Measurements from ENCODE around the gene TYRP1. TPM values are rescaled to one million over a fixed set of nuclear protein-coding genes. Genes with fewer than 3 reads are reported as not detected.

The TYRP1 gene
- total and polyA plus RNA-seq, 12 donors = 0.11 to 0.12 TPM; not detected in 10

GRCh38 chr9:12737871-12738270 lies 44.7 kb downstream of the TYRP1 start:
- H3K36me3 ChIP-seq (replicated peaks in 1 of 2) = no peaks in the 10 kb centered on the region
- no peaks in the 10 kb centered on the region for H3K27me3 ChIP-seq
- no peak overlapping the region for H3K4me3 ChIP-seq
- DNase-seq = no peak
- TF ChIP-seq POLR2A (IDR thresholded peaks at IDR 0.05) = no peak
- TF ChIP-seq CTCF (IDR thresholded peaks at IDR 0.05) = no peak
- H3K9me3 ChIP-seq (replicated peaks in 1 of 3) = no peaks in the 10 kb centered on the region
- intact Hi-C loops (cut with DNase I) = no loop called here
- no peaks in the 10 kb centered on the region for H3K4me1 ChIP-seq (replicated peaks in 1 of 2)
- 0 to 4% (median 3%) methylated on average over 1 of the region's 1 CpG; no CpG with 5 or more reads in 1 of the 4 donors for WGBS, 4 donors
- H3K27ac ChIP-seq = no peak overlapping the region

- TF ChIP-seq CTCF (IDR thresholded peaks at IDR 0.05) = no peak
- TF ChIP-seq POLR2A (IDR thresholded peaks at IDR 0.05) = no peak
- Histone ChIP-seq H3K9me3 (replicated peaks in 1 of 3) (no peaks in the 10 kb centered on the region), H3K4me1 (replicated peaks in 1 of 2) (no peaks in the 10 kb centered on the region), H3K27me3 (no peaks in the 10 kb centered on the region), H3K4me3 (no peak overlapping the region), H3K27ac (no peak overlapping the region), H3K36me3 (replicated peaks in 1 of 2) (no peaks in the 10 kb centered on the region)
- no peak for DNase-seq
- intact Hi-C loops (cut with DNase I) = no loop called here
Measured at GRCh38 chr9:12739014-12739652, 45.9 kb downstream of the TYRP1 start.

DNA sequence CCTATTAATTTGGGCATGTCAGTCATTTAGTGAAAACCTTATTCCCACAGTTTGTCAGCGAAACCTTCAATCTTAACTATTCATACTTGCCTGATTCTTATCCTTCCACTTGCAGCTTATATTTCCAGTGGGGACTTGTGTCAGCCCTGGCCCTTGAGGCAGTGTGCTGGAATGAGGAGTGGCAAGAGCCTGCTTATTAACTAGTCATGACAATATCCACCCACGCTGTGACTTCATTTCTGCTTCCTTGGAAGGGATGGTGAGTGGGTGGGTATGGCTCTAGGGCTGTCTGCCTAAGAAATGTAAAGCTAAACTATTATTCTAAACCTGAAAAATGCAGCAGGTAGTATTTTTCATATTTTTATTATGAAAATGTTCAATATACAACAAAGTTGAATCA lies 47.7 kb downstream of the TYRP1 start:
- H3K4me1 ChIP-seq (replicated peaks in 1 of 2) = no peaks in the 10 kb centered on the region
- H3K27ac ChIP-seq = no peak overlapping the region
- intact Hi-C loops (cut with DNase I) = no loop called here
- H3K4me3 ChIP-seq = no peak overlapping the region
- 82 to 100% (median 91%) methylated on average over 2 of the region's 2 CpGs for WGBS, 4 donors
- no peaks in the 10 kb centered on the region for H3K36me3 ChIP-seq (replicated peaks in 1 of 2)
- no peaks in the 10 kb centered on the region for H3K9me3 ChIP-seq (replicated peaks in 1 of 3)
- H3K27me3 ChIP-seq = no peaks in the 10 kb centered on the region
- DNase-seq = no peak
- TF ChIP-seq POLR2A (IDR thresholded peaks at IDR 0.05) (no peak), CTCF (IDR thresholded peaks at IDR 0.05) (no peak)

DNA sequence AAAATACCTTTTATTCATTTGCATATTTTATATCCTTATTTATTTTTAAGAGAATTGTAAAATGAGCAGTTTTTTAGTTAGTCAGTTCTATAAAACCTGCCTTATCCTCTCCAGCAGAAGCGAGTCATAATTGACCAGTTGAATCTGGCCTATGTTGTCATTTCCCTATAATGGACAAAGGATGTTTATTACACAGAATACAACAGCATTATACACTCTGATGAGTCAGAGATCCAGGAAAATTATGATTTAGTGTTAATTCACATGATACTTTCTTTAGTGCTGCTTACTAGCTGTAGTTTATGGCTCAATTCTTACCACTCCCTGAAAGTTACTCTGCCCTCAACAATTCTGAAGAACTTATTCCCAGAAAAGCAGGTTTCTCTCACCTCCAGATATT lies 54.8 kb downstream of the TYRP1 start:
- no peak for DNase-seq
- H3K27me3 ChIP-seq = no peaks in the 10 kb centered on the region
- no peaks in the 10 kb centered on the region for H3K9me3 ChIP-seq (replicated peaks in 1 of 3)
- H3K27ac ChIP-seq = no peak overlapping the region
- intact Hi-C loops (cut with DNase I) = no loop called here
- TF ChIP-seq CTCF (IDR thresholded peaks at IDR 0.05) (no peak), POLR2A (IDR thresholded peaks at IDR 0.05) (no peak)
- no peaks in the 10 kb centered on the region for H3K36me3 ChIP-seq (replicated peaks in 1 of 2)
- H3K4me1 ChIP-seq (replicated peaks in 1 of 2) = no peaks in the 10 kb centered on the region
- 88 to 92% (median 89%) methylated on average over 1 of the region's 1 CpG for WGBS, 4 donors
- no peak overlapping the region for H3K4me3 ChIP-seq
